GM12872 (cell line): ENCODE measurements around the gene FBXO33.
A peak's percentile ranks its signal among the peaks of the same experiment; 100 is the strongest.

ENCODE experiments used
- CTCF ChIP-seq: IDR thresholded peaks from 3 replicates; pipeline ENCODE4 v1.5.1; 2011; ENCODE audit warnings: low read depth, mild to moderate bottlenecking, low read length, moderate library complexity; ENCODE audit not compliant: insufficient read depth

Gene FBXO33

GRCh38 chr14:39372656-39373055 is 59.6 kb downstream of the FBXO33 start:
- no peak for TF ChIP-seq CTCF

- no peak for TF ChIP-seq CTCF
Measured at GRCh38 chr14:39370415-39370814, 61.8 kb downstream of the FBXO33 start.

GRCh38 chr14:39369029-39369428 is 63.2 kb downstream of the FBXO33 start:
- TF ChIP-seq CTCF: no peak

GRCh38 chr14:39368261-39368959 is 63.8 kb downstream of the FBXO33 start:
- TF ChIP-seq CTCF: peak; percentile 47; the same call in 2 of the 3 replicates

- no peak for TF ChIP-seq CTCF
Measured at GRCh38 chr14:39367387-39367751, 64.9 kb downstream of the FBXO33 start.

GRCh38 chr14:39366460-39367386 is 65.5 kb downstream of the FBXO33 start:
- TF ChIP-seq CTCF: no peak

GRCh38 chr14:39365354-39365753 is 66.9 kb downstream of the FBXO33 start:
- no peak for TF ChIP-seq CTCF
